Esophagus (tissue), 2 donors: Measurements from ENCODE around the gene ZRANB1. TPM values are rescaled to one million over a fixed set of nuclear protein-coding genes. Genes with fewer than 3 reads are reported as not detected.

Experiments
- H3K27ac ChIP-seq, 2 donors: one replicate each; pipeline ENCODE4 v1.5.1; 2013; ENCODE audit warnings: low read depth in 2 of 2, mild to moderate bottlenecking in 2 of 2, inconsistent platforms in 1 of 2, low read length in 1 of 2, moderate library complexity in 1 of 2
- H3K27me3 ChIP-seq, 2 donors: one replicate each; pipeline ENCODE4 v1.6.1; 2013; ENCODE audit warnings: low read length in 2 of 2, control low read depth in 1 of 2, mild to moderate bottlenecking in 1 of 2; ENCODE audit not compliant: insufficient read depth in 2 of 2, control insufficient read depth in 1 of 2
- H3K36me3 ChIP-seq, 2 donors: one replicate each; pipeline ENCODE4 v1.6.1; 2013; ENCODE audit warnings: low read length in 1 of 2; ENCODE audit not compliant: control insufficient read depth in 2 of 2, insufficient read depth in 2 of 2
- H3K4me1 ChIP-seq, 2 donors: one replicate each; pipeline ENCODE4 v1.6.1; 2013; ENCODE audit warnings: low read length in 1 of 2; ENCODE audit not compliant: control insufficient read depth in 2 of 2, insufficient read depth in 2 of 2
- H3K4me3 ChIP-seq, 2 donors: one replicate each; pipeline ENCODE4 v1.5.1; 2013; ENCODE audit warnings: low read length in 2 of 2, mild to moderate bottlenecking in 2 of 2, low read depth in 1 of 2, moderate library complexity in 1 of 2
- H3K9me3 ChIP-seq, 2 donors: one replicate each; pipeline ENCODE4 v1.6.1; 2013; ENCODE audit warnings: mild to moderate bottlenecking in 2 of 2, low read depth in 1 of 2, low read length in 1 of 2, moderate library complexity in 1 of 2; ENCODE audit not compliant: control insufficient read depth in 2 of 2, insufficient read depth in 1 of 2
- WGBS, 2 donors: extraction: QIAGEN DNeasy Blood & Tissue Kit; methylation state at CpG; one replicate each; pipeline ENCODE4 v1.1.7; 2013; 5-methylcytosine and 5-hydroxymethylcytosine counted together
- polyA plus RNA-seq, 2 donors: library from polyadenylated mRNA; stranded (reverse); fragments of 200-250 nt; gene quantifications; one replicate each; pipeline ENCODE4 v1.2.3, GENCODE V29; 2013
- donor health status: healthy with polysubstance abuse.
- donor health status: Bipolar disorder and iron deficiency.

ZRANB1 gene
- polyA plus RNA-seq, 2 donors, result 9.3 to 10.4 TPM

DNA sequence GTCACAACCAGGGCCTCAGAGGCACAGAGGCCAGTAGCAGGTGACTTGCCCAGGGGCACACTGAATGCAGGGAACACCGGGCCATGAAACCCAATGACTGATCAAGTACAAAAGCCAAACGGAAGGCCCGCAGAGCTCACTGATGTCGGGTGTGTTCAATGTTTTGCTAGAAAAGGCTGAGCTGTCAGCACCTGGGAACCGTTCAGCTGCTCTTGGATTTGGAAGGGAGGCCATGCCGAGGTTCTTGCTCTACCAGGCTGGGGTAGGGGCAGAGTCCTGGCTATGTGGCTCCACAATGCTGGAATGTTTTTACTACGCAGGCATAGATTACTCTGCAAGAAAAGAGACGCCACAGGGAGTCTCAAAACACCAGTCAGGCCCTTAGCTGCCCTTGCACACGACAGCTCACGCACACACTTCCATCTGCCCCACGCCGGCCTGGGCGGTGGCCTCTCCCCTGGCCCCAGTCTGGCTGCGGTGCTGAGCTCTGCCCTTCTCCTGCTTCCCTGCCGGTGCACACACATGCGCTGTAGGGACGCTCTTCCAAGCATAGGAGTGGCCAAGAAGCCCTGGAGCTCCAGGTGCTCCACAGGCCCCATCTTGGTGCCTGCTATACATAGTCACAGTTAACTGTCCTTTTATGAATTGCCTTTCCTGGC is 79.9 kb downstream of the ZRANB1 start:
- Histone ChIP-seq H3K9me3 (no peaks in the 10 kb centered on the region), H3K27ac (no peak overlapping the region), H3K4me3 (no peak overlapping the region), H3K4me1 (peaks cover 0 to 10% of the 10 kb centered on the region in 2 donors), H3K36me3 (peaks cover 0 to 15% of the 10 kb centered on the region in 2 donors), H3K27me3 (no peaks in the 10 kb centered on the region)
- 72 to 88% methylated on average over 17 of the region's 17 CpGs for WGBS, 2 donors

- no peak overlapping the region for H3K4me3 ChIP-seq
- WGBS, 2 donors, result 91 to 96% methylated on average over 8 of the region's 8 CpGs
- no peaks in the 10 kb centered on the region for H3K27me3 ChIP-seq
- H3K9me3 ChIP-seq, result no peaks in the 10 kb centered on the region
- H3K36me3 ChIP-seq, result peaks cover 0 to 15% of the 10 kb centered on the region in 2 donors
- H3K4me1 ChIP-seq, result peaks cover 0 to 8% of the 10 kb centered on the region in 2 donors
- H3K27ac ChIP-seq, result no peak overlapping the region
These were observed 80.7 kb downstream of the ZRANB1 start for GRCh38 chr10:125022671-125023070.

GRCh38 chr10:125023255-125023654 is 81.3 kb downstream of the ZRANB1 start:
- 64 to 81% methylated on average over 21 of the region's 21 CpGs for WGBS, 2 donors
- no peaks in the 10 kb centered on the region for H3K27me3 ChIP-seq
- H3K9me3 ChIP-seq, result no peaks in the 10 kb centered on the region
- H3K27ac ChIP-seq, result no peak overlapping the region
- H3K36me3 ChIP-seq, result peaks cover 0 to 15% of the 10 kb centered on the region in 2 donors
- H3K4me3 ChIP-seq, result no peak overlapping the region
- H3K4me1 ChIP-seq, result peaks cover 0 to 6% of the 10 kb centered on the region in 2 donors

- H3K9me3 ChIP-seq, result no peaks in the 10 kb centered on the region
- H3K27me3 ChIP-seq, result no peaks in the 10 kb centered on the region
- no peak overlapping the region for H3K4me3 ChIP-seq
- H3K36me3 ChIP-seq, result peaks cover 0 to 15% of the 10 kb centered on the region in 2 donors
- H3K27ac ChIP-seq, result no peak overlapping the region
- peaks cover 0 to 6% of the 10 kb centered on the region in 2 donors for H3K4me1 ChIP-seq
- WGBS, 2 donors, result 41 to 45% methylated on average over 26 of the region's 26 CpGs
These were observed 82.1 kb downstream of the ZRANB1 start for GRCh38 chr10:125023862-125024496.

GRCh38 chr10:125024497-125025234 is 82.7 kb downstream of the ZRANB1 start:
- Histone ChIP-seq H3K27ac (no peak overlapping the region), H3K27me3 (no peaks in the 10 kb centered on the region), H3K9me3 (no peaks in the 10 kb centered on the region), H3K36me3 (peaks cover 0 to 15% of the 10 kb centered on the region in 2 donors), H3K4me3 (no peak overlapping the region), H3K4me1 (peaks cover 0 to 6% of the 10 kb centered on the region in 2 donors)
- 50 to 57% methylated on average over 16 of the region's 16 CpGs for WGBS, 2 donors

- Histone ChIP-seq H3K36me3 (peaks cover 0 to 15% of the 10 kb centered on the region in 2 donors), H3K27ac (no peak overlapping the region), H3K9me3 (no peaks in the 10 kb centered on the region), H3K27me3 (no peaks in the 10 kb centered on the region), H3K4me1 (peaks cover 0 to 6% of the 10 kb centered on the region in 2 donors), H3K4me3 (no peak overlapping the region)
- 59 to 69% methylated on average over 12 of the region's 12 CpGs for WGBS, 2 donors
These were observed 83.4 kb downstream of the ZRANB1 start for GRCh38 chr10:125025341-125025740.

DNA sequence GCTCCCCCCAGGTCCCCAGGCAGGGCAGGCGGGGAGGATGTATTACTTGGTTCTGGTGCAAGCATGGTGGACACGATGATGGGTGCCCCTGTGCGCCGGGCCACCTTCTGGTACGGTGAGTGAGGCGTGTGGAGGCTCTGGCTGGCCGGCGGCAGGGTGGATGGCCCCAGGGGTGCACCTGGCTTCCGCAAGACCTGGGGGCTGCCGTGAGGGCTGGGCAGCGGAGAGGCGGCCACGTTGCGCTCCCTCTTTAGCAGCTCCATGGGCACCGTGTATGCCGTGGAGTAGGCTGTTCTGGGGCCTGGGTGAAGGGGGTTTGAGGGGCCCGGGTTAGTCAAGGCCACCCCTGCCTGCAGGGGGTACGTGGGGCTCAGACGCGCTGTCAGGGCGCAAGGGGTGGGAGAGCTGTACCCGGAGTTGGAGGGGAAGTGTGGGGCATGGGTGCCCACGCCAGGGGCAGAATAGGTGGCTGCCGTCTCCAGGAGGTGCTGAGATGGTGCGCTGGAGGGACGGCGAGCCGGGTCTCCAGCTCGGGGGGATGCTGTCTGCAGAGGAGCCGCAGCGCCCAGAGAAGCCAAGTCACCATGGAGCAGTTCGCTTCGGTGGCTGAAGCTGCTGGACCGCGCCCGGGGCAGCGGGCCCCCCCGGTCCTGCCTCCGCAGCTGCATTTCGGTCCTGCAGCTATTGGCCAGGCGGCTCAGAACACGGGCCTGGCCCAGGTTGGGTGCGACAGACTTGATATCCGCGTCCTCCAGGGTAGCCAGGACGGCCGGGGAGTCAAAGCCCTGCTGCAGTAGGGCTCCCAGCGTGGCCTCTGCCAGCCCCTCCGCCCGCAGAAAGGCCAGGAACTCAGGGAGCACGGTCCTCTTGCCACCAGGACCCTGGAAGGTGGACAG is 84.4 kb downstream of the ZRANB1 start:
- peaks cover 0 to 18% of the 10 kb centered on the region in 2 donors for H3K36me3 ChIP-seq
- H3K9me3 ChIP-seq, result no peaks in the 10 kb centered on the region
- no peak overlapping the region for H3K4me3 ChIP-seq
- no peak overlapping the region for H3K27ac ChIP-seq
- no peaks in the 10 kb centered on the region for H3K27me3 ChIP-seq
- 95 to 97% methylated on average over 50 to 51 of the region's 51 CpGs for WGBS, 2 donors
- H3K4me1 ChIP-seq, result peaks cover 0 to 8% of the 10 kb centered on the region in 2 donors

DNA sequence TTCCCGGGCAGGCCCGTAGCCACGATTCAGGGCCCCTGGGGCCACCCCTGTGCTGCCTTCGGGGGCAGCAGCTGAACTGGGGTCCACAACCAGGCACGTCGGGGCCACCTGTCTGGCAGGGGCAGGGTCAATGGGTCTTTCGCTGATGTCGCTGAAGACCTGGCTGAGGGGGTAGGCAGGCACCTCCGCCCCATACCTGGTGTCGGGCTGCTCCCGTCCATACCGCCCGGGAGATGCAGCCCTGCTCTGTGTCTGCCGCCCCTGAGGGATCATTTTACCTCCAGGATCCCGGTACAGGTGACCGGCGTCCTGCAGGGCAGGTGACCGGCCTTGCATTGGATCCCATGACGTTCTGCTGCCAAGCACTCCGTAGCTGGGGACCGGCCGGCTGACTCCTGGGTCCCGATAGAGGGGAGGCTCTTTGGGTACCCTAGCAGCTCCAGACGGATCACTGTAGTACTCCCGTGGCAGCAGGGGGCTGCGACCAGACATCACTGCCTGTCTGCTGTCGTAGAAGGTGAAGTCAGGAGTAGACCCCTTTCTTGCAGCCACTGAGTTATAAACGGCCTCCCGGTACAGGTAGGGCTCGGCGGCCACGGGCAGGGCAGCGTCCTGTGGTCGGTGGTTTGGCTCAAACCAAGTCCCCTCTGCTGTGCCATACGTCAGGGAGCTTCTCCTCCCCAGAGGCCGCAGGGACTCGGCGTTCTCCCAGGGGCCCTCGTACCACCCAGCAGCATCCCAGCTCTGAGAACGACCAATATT is 85.2 kb downstream of the ZRANB1 start:
- H3K4me1 ChIP-seq, result peaks cover 0 to 8% of the 10 kb centered on the region in 2 donors

More for the DNA sequence above, 85.2 kb downstream of the ZRANB1 start:
- Histone ChIP-seq H3K9me3 (no peaks in the 10 kb centered on the region), H3K36me3 (peaks cover 0 to 20% of the 10 kb centered on the region in 2 donors), H3K4me3 (no peak overlapping the region), H3K27ac (no peak overlapping the region), H3K27me3 (no peaks in the 10 kb centered on the region)
- whole genome bisulfite sequencing, 2 donors, result 94 to 95% methylated on average over 40 of the region's 40 CpGs
